SK-N-SH (cell line): ENCODE data around the gene CALML6. TPM values are rescaled to one million over a fixed set of nuclear protein-coding genes. Genes with fewer than 3 reads are reported as not detected.

ENCODE experiments used
- CTCF ChIA-PET: fragments of 300-600, 350-600 bp; formaldehyde crosslinking; extraction: SDS; loops from one replicate; lab custom pipeline; 2021; lab: Yijun Ruan, JAX
- POLR2A ChIA-PET: fragments of 350-600 bp; sonication (Branson Sonifier 250); formaldehyde crosslinking; extraction: SDS; loops from one replicate; lab custom pipeline; 2020; ENCODE audit warnings: antibody characterized with exemption, inconsistent platforms; lab: Yijun Ruan, JAX
- DNase-seq: peaks from one replicate; pipeline ENCODE4 v3.0.0; 2012
- H2AFZ ChIP-seq: fragments of 200-600 bp; sonication (generic); 2 replicates; pipeline ENCODE4 v1.8.1; 2016; ENCODE audit warnings: antibody characterized with exemption, mild to moderate bottlenecking, low read depth
- H3F3A ChIP-seq: fragments of 200-600 bp; sonication (generic); replicated peaks from 2 replicates; pipeline ENCODE3; 2016; ENCODE audit warnings: antibody characterized with exemption, mild to moderate bottlenecking; ENCODE audit not compliant: insufficient read depth
- H3K27ac ChIP-seq, 2 experiments: fragments of 200-500 bp in 1 of 2; fragments of 200-600 bp in 1 of 2; sonication (Bioruptor generic) in 1 of 2; sonication (generic), shearing (Covaris generic) in 1 of 2; 2 replicates each; pipeline versions ENCODE4 v1.5.1 to v1.6.1; 2014 to 2016; ENCODE audit warnings: low read depth in 2 of 2, inconsistent platforms in 1 of 2, low read length in 1 of 2, mild to moderate bottlenecking in 1 of 2, mixed read lengths in 1 of 2
- H3K27me3 ChIP-seq: fragments of 200-600 bp; sonication (generic), shearing (Covaris generic); 2 replicates; pipeline ENCODE4 v1.6.1; 2016; ENCODE audit warnings: mixed run types; ENCODE audit not compliant: insufficient read depth
- H3K36me3 ChIP-seq, 2 experiments: fragments of 200-500 bp in 1 of 2; fragments of 200-600 bp in 1 of 2; sonication (Bioruptor generic) in 1 of 2; sonication (generic) in 1 of 2; replicated peaks in 1 of 2; 2 replicates each; pipeline versions ENCODE3 to v1.5.1; 2014 to 2016; ENCODE audit warnings: low read length in 1 of 2, mild to moderate bottlenecking in 1 of 2; ENCODE audit not compliant: insufficient read depth in 2 of 2, control insufficient read depth in 1 of 2
- H3K4me1 ChIP-seq, 2 experiments: fragments of 200-500 bp in 1 of 2; fragments of 200-600 bp in 1 of 2; sonication (Bioruptor generic) in 1 of 2; sonication (generic), shearing (Covaris generic) in 1 of 2; 2 replicates each; pipeline versions ENCODE4 v1.5.1 to v1.6.1; 2014 to 2016; ENCODE audit warnings: low read depth in 1 of 2, low read length in 1 of 2, mixed run types in 1 of 2; ENCODE audit not compliant: insufficient read depth in 2 of 2, control insufficient read depth in 1 of 2
- H3K4me2 ChIP-seq: fragments of 200-600 bp; sonication (generic), shearing (Covaris generic); 2 replicates; pipeline ENCODE4 v1.6.1; 2017; ENCODE audit warnings: mixed run types
- H3K4me3 ChIP-seq, 2 experiments: fragments of 200-500 bp in 1 of 2; fragments of 200-600 bp in 1 of 2; sonication (Bioruptor generic) in 1 of 2; sonication (generic), shearing (Covaris generic) in 1 of 2; 2 replicates each; pipeline versions ENCODE4 v1.5.1 to v1.8.1; 2014 to 2016; ENCODE audit warnings: low read depth in 2 of 2, inconsistent platforms in 1 of 2, low read length in 1 of 2, mild to moderate bottlenecking in 1 of 2, mixed read lengths in 1 of 2, moderate library complexity in 1 of 2
- H3K79me2 ChIP-seq: fragments of 200-600 bp; sonication (generic); 2 replicates; pipeline ENCODE4 v1.8.1; 2017; ENCODE audit warnings: mild to moderate bottlenecking; ENCODE audit not compliant: insufficient read depth
- H3K9ac ChIP-seq: fragments of 200-600 bp; sonication (generic); 2 replicates; pipeline ENCODE4 v1.6.1; 2017; ENCODE audit warnings: mixed run types
- H3K9me2 ChIP-seq: fragments of 200-600 bp; sonication (generic); 2 replicates; pipeline ENCODE4 v1.6.1; 2017; ENCODE audit warnings: mixed run types
- H3K9me3 ChIP-seq: fragments of 200-600 bp; sonication (generic); 2 replicates; pipeline ENCODE4 v1.6.1; 2017; ENCODE audit warnings: mixed run types, mild to moderate bottlenecking, moderate library complexity
- H4K20me1 ChIP-seq: fragments of 200-600 bp; sonication (generic); 2 replicates; pipeline ENCODE4 v1.6.1; 2017; ENCODE audit warnings: mild to moderate bottlenecking, mixed run types; ENCODE audit not compliant: insufficient read depth
- CHD2 ChIP-seq: fragments of 150-350 bp; IDR thresholded peaks from 2 replicates; pipeline ENCODE4 v1.6.1; 2018; ENCODE audit warnings: low read length; ENCODE audit not compliant: partially characterized antibody
- CTCF ChIP-seq: fragments of 200-600 bp; sonication (generic); IDR thresholded peaks from 2 replicates; pipeline ENCODE4 v1.6.1; 2017; ENCODE audit warnings: antibody characterized with exemption, mild to moderate bottlenecking, moderate library complexity
- ELF1 ChIP-seq: IDR thresholded peaks from 2 replicates; pipeline ENCODE4 v1.4.0; 2012
- EP300 ChIP-seq, 2 experiments: IDR thresholded peaks; 2 replicates each; pipeline versions ENCODE4 v1.4.0 to v1.6.1; 2012; ENCODE audit warnings: borderline replicate concordance in 1 of 2, low read depth in 1 of 2, low read length in 1 of 2
- FOXJ3 ChIP-seq: sonication (generic); formaldehyde crosslinking; IDR thresholded peaks from 2 replicates; pipeline ENCODE4 v1.5.1; 2020; ENCODE audit warnings: mild to moderate bottlenecking, missing genetic modification reagents
- FOXM1 ChIP-seq: IDR thresholded peaks from 2 replicates; pipeline ENCODE4 v1.4.0; 2012; ENCODE audit warnings: low read depth, mild to moderate bottlenecking
- GATA2 ChIP-seq: sonication (generic); formaldehyde crosslinking; IDR thresholded peaks from 2 replicates; pipeline ENCODE4 v1.5.0; 2020; ENCODE audit warnings: mild to moderate bottlenecking, missing genetic modification reagents
- IRF3 ChIP-seq: fragments of 150-350 bp; IDR thresholded peaks from 2 replicates; pipeline ENCODE4 v1.6.1; 2016; ENCODE audit warnings: mild to moderate bottlenecking, low read depth, low read length
- MAX ChIP-seq: IDR thresholded peaks from 2 replicates; pipeline ENCODE4 v1.4.0; 2012; ENCODE audit warnings: low read depth
- MXI1 ChIP-seq: IDR thresholded peaks from 2 replicates; pipeline ENCODE4 v1.6.1; 2012; ENCODE audit warnings: mild to moderate bottlenecking, low read depth, low read length, improper control_type of control experiment
- NRF1 ChIP-seq: IDR thresholded peaks from 2 replicates; pipeline ENCODE4 v1.6.1; 2012; ENCODE audit warnings: low read depth, mild to moderate bottlenecking, low read length
- PBX3 ChIP-seq: IDR thresholded peaks from 2 replicates; pipeline ENCODE4; 2012
- RAD21 ChIP-seq: IDR thresholded peaks from 2 replicates; pipeline ENCODE4 v1.6.1; 2012; ENCODE audit warnings: mild to moderate bottlenecking, low read length
- SIN3A ChIP-seq: IDR thresholded peaks from 2 replicates; pipeline ENCODE4 v1.6.1; 2012; ENCODE audit warnings: low read depth, mild to moderate bottlenecking, low read length, moderate library complexity, borderline replicate concordance
- SMC3 ChIP-seq: IDR thresholded peaks from 2 replicates; pipeline ENCODE4 v1.6.1; 2012; ENCODE audit warnings: low read depth, low read length, improper control_type of control experiment
- TAF1 ChIP-seq: IDR thresholded peaks from 2 replicates; pipeline ENCODE4 v1.6.1; 2012; ENCODE audit warnings: low read depth, mild to moderate bottlenecking, low read length, moderate library complexity, borderline replicate concordance
- TCF12 ChIP-seq: IDR thresholded peaks from 2 replicates; pipeline ENCODE4 v1.4.0; 2012
- USF1 ChIP-seq: IDR thresholded peaks from 2 replicates; pipeline ENCODE4 v1.4.0; 2012; ENCODE audit warnings: low read depth, borderline replicate concordance
- USF2 ChIP-seq: fragments of 150-350 bp; IDR thresholded peaks from 2 replicates; pipeline ENCODE4 v1.6.1; 2017; ENCODE audit warnings: antibody characterized with exemption, low read length, low read depth, borderline replicate concordance
- YY1 ChIP-seq: IDR thresholded peaks from 2 replicates; pipeline ENCODE4 v1.4.0; 2012; ENCODE audit warnings: low read depth, mild to moderate bottlenecking
- WGBS: methylation state at CpG from one replicate; pipeline ENCODE4 v1.1.6; 2017; ENCODE audit warnings: low lambda C conversion rate; 5-methylcytosine and 5-hydroxymethylcytosine counted together
- polyA plus RNA-seq, 3 experiments: library from polyadenylated mRNA; depleted of rRNA; stranded (reverse); fragments of >200 nt; gene quantifications; 2 replicates each; pipeline ENCODE4 v1.2.3, GENCODE V29; 2012

Gene CALML6
- polyA plus RNA-seq, 1 of the 3 experiments (the other 2 are of a cell fraction) = 0.87 TPM

GRCh38 chr1:1906185-1907097 is 8.6 kb upstream of the CALML6 start:
- TF ChIP-seq ELF1 (no peak), CTCF (peak; percentile 79), EP300 (IDR thresholded peaks at IDR 0.05; ENCODE audit: borderline replicate concordance in 1 of 2, low read depth in 1 of 2, low read length in 1 of 2) (no peak), CHD2 (peak; percentile 57), RAD21 (peak; percentile 99), SMC3 (peak; percentile 91), MXI1 (peak; percentile 90; the same call in 1 of the 2 replicates), TCF12 (no peak), IRF3 (no peak), GATA2 (CRISPR knock-in tag) (0 out of 2 replicates have a peak, but pooled peaks have one; percentile 14), TAF1 (no peak), USF1 (no peak), NRF1 (no peak), PBX3 (no peak), FOXJ3 (no peak), USF2 (no peak), FOXM1 (no peak), MAX (peak; percentile 24; the same call in 1 of the 2 replicates), SIN3A (0 out of 2 replicates have a peak, but pooled peaks have one; percentile 22), YY1 (no peak)
- Histone ChIP-seq H3K4me3 (peak overlapping the region in 1 of 2 experiments; percentile 50; a peak in 1 of 4 replicates), H3K9ac (no peak overlapping the region), H2AFZ (0 out of 2 replicates have a peak overlapping the region, but pooled peaks have one; percentile 30), H3K36me3 (no peaks in the 10 kb centered on the region), H3K4me2 (no peak overlapping the region), H4K20me1 (no peaks in the 10 kb centered on the region), H3K4me1 (peaks cover 0 to 20% of the 10 kb centered on the region in 2 experiments; a peak in 2 of 4 replicates), H3F3A (peaks cover 10% of the 10 kb centered on the region), H3K9me2 (no peaks in the 10 kb centered on the region), H3K9me3 (no peaks in the 10 kb centered on the region), H3K27ac (peak overlapping the region; percentile 27 to 36; a peak in 2 of 4 replicates), H3K79me2 (peaks cover 6% of the 10 kb centered on the region), H3K27me3 (no peaks in the 10 kb centered on the region)
- CTCF ChIA-PET = interaction anchor here (0.6 to 6.2 kb wide), 46 partner anchors 8 to 202 kb away, joined by 3 to 54 read pairs (median 4); partner anchors contain the start of genes CALML6, GABRD and NADK
- POLR2A ChIA-PET = interaction anchor here (0.6 to 1.0 kb wide), 2 partner anchors 8 to 48 kb away, joined by 3 read pairs; partner anchors contain the start of gene CALML6
- DNase-seq = peak; percentile 93
- 16% methylated on average over 10 of the region's 15 CpGs for WGBS
